ENCODE measurements around the gene WDR75.
"Not testable (repeated sequence)": the region's sequence is repeated elsewhere in the genome, so short reads cannot be mapped to it uniquely, and the experiment has no call there.

Gene WDR75

GRCh38 chr2:189442468-189442867 lies 1.2 kb downstream of the WDR75 start:
- no peak for DNase-seq

- peak; percentile 28 to 33 for DNase-seq
These were observed 3.0 kb downstream of the WDR75 start for GRCh38 chr2:189444322-189444721.

- no peak for DNase-seq
These were observed 5.5 kb downstream of the WDR75 start for GRCh38 chr2:189446780-189447179.

DNA sequence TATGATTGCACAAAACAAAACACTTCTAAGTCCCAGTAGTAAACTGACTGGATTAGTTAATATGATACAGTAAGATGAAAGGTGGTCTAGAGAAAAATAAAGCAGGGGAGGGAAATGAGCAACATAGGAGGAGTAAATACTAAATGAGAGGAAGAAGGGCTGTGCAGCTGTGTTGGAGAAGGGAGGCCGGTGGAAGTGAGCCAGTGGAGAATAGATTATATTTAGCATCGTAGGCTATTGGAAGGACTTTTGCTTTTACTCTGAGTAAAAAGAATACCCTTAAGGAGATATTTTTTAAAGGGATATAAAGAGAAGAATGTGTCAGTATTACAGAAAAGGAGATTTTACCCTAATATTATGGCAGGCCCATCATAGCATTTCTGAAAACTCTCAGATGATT lies 12.7 kb downstream of the WDR75 start:
- no peak for DNase-seq

GRCh38 chr2:189465076-189465475 lies 23.8 kb downstream of the WDR75 start:
- DNase-seq = no peak

- no peak for DNase-seq
These were observed 24.2 kb downstream of the WDR75 start for GRCh38 chr2:189465478-189465877.

- no peak for DNase-seq
These were observed 24.8 kb downstream of the WDR75 start for GRCh38 chr2:189466046-189466445.

- peak; percentile 23 to 41 for DNase-seq
These were observed 25.4 kb downstream of the WDR75 start for GRCh38 chr2:189466656-189467055.

DNA sequence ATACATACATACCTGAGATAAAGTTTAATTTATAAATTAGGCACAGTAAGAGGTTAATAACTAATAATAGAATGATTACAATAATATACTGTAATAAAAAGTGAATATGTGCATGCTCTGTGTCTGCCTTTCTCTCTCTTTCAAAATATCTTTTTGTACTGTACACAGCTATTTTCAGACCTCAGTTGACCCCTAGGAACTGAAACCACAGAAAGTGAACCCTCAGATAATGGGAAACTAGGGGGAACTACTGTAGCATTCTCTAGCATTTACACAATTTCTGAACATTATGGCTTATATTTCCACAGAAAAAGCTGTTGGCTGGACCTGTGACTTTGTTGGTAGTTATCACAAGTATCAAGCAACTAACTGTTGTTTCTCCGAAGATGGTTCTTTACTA lies 25.9 kb downstream of the WDR75 start:
- no peak for DNase-seq

DNA sequence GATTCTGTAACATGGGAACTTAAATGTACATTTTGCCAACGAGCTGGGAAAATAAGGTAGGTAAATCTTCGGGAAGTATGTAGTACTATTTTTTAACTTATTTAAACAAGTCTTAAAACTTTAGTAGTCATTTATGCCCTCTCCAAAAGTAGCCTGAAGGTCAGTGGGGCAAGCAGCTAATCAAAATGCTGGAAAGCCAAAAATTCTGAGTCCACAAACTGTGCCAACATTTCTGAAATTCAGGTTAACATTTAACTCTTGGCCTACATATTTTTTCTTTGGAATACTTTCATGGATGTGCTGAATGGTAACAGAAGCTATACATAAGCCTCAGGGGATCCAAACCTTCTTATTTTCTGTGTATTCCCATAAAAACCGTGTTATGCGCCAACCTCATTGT lies 26.3 kb downstream of the WDR75 start:
- DNase-seq = no peak

DNA sequence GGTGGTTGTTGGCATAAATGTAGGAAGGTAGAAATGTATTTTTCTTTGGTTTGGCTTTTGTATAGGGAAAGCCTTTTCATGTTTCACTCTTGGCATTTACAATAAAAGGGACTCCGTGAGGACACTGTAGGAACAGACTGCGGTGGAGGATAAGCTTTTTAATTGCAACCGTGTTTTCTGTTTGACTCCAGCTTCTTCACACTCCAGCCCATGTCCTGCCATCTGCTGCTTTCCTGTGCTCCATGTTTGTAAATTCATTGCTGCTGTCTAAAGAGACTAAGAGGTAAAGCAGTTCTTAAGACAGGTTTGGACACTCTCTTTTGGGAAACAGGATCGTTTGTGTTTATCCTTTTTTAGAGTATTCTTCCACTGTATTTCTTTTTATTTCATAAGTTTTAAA lies 33.3 kb downstream of the WDR75 start:
- no peak for DNase-seq

DNA sequence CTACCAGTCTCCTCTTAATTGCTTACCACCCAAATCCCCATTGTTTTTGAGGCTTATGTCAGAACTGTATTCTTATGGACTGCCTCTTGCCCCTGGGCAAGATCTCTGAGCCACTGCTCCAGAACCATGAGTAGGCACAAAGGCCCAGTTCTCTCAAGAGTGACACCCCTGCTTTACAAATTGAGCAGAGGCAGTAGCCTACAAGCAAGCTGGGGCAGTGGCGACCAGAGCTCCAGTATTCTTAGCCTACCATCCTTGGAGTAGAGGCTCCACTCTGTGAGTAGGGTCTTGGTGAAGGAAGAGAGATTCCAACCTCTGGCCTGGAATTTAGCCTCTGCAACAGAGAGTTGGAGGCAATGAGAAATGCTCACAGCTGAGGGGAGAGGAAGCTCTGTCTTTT lies 36.5 kb downstream of the WDR75 start:
- no peak for DNase-seq

GRCh38 chr2:189478289-189478688 lies 37.0 kb downstream of the WDR75 start:
- not testable (repeated sequence) for DNase-seq

- DNase-seq = no peak
These were observed 39.8 kb downstream of the WDR75 start for GRCh38 chr2:189481071-189481470.

DNA sequence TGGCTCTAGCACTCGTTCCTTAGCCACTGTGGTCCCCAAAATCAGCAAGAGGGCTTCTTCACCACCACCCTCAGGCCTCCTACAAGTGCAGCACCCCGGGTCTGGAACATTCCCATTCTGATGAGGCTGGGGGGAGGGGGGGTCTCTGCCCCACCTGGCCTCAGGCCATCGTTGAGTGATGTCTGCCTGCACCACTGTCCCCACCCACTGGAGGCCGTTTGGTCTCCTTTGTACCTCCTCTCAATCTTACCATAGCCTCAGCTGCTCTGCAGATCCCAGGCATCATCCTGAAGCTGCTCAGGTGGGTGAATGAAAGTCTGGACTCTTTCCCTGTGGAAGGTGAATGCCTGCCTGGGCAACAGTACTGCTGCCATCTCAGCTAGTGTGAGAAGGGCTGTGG lies 42.3 kb downstream of the WDR75 start:
- DNase-seq = no peak

GRCh38 chr2:189483980-189484740 lies 42.9 kb downstream of the WDR75 start:
- no peak for DNase-seq

GRCh38 chr2:189485146-189485545 lies 43.9 kb downstream of the WDR75 start:
- no peak for DNase-seq

DNA sequence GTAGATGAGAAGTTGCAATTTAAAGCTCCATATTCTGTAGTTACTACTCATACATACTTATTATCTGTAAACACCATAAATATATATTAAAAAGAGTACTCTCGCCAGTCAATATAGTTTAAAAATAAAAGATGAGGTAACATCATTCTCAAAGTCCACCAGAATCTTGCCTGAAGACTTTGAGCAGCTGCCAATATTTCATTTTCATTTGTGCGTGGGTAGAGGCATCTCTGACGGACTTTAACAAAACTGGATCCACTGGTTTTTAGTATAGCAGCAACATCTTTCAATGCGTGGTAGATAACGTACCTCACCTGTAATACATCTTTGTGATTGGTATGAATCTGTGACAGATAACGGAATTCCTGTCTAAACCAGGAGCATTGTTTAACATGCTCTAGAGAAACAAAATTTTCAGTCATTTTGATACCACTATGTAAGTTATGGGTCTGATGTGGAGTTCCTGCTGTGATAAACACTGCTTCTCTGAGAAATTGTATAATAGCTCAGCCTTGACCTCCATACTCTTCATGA lies 45.0 kb downstream of the WDR75 start:
- DNase-seq = no peak

- no peak for DNase-seq
These were observed 46.2 kb downstream of the WDR75 start for GRCh38 chr2:189487283-189488007.

DNA sequence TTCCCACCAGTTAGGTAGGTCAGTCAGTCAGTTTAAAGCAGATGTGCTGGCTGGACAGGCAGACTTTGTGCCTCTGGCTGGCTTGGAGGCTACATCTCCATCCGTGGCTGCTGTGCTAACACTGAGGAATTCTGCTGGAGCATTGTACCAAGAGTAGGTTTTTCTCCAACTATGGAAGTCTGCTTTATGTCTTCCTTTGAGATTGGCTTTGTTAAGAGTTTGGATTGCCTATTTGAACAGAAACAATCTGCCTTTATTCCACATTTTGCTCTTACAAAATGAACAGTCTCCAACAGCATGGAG lies 46.7 kb downstream of the WDR75 start:
- no peak for DNase-seq

DNA sequence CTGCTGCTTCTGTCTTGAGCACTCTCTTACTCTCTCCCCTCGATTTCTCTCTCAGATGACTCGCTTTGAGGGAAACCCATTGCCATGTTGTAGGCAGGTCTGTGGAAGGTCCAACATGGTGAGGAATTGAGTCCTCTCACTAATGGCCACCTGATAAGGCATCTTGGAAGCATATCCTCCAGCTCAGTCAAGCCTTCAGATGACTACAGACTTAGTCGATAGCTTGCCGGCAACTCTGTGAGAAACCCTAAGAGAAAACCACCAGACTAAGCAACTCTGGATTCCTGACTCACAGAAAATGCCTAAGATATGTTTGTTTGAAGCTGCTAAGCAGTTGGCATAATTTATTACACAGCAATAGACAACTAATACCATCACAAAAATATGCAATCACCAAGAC lies 51.2 kb downstream of the WDR75 start:
- no peak for DNase-seq

DNA sequence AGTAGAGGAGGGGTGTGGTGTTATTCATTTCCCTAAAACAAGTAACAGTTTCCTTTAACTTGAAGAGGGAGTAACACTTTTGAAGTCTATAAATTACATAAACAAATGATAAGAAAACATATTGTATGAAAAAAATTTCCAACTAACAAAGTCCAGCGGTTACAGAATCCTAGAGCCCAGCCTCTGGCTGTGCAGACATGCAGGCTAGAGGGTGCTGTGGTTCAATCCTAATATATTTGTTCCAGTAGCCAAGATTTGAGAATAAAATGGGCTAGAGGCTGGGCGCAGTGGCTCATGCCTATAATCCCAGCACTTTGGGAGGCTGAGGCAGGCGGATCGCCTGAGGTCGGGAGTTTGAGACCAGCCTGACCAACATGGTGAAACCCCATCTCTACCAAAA lies 56.9 kb downstream of the WDR75 start:
- DNase-seq = no peak

GRCh38 chr2:189499137-189499536 lies 57.9 kb downstream of the WDR75 start:
- DNase-seq = no peak

DNA sequence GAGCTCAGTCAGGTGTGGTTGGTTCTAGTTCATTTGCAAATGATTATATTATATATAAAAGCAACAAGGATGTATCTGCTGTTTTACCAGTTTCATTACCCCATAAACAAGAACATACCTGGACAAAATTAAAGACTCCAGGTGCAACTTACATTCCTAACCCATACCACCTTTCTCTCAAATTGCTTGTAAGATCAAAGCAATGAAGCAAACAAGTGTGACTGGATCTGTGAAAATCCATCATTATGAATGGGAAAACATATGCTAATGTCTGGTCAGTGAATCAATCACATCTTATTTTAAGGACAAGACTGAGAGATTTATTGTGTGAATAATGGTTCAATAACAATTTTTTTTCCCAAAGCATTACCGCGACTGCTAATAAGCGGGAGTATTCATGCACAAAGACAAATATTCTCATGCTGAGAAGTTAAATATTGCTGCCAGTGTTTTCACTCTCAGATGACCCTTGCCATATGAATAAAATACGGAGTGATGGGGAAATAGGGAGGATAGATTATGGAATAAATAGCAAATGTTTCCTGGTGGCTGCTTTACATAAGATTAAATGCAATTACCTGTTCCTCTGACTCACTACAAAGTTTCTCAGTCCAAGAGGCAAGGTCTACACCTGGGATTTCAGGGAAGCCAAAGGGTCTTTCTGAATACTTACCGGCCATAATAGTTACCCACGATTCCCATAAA lies 59.3 kb downstream of the WDR75 start:
- no peak for DNase-seq

Data from inflammatory macrophage treated with lipopolysaccharide for 1 hour (primary cell).